Hematopoietic multipotent progenitor cell treated with erythropoietin and hydrocortisone succinate and interleukin-3 and kit ligand, for 8 days (in vitro differentiated cells): Measurements from ENCODE around the gene HMX3.
A peak's percentile ranks its signal among the peaks of the same experiment; 100 is the strongest.

Experiments
- DNase-seq: peaks from one replicate; pipeline ENCODE4 v3.0.0-alpha.2; 2015

HMX3 gene

DNA sequence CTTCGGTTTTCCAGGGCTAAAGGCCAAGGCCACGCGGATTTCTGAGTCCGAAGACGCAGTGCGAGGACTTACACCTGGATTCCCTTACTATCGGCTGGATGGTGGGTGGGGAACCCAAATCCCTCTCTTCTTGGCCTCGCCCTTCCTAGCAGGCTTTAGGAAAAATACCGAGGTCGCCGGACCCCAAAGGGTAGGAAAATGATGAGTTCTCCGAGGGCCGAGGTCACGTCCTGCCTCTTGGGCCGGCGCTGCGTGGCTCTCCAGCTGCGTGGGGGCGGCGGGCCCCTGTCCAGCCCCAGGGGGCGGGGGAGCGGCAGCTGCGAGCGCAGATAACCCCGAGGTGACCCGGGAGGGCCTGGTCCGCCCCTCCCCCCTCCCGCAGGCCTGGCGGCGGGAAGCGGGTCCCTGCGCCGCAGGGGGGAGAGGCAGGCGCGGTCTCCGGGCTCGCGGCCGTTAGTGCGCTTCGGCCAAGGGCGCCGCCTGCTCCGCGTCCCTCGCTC lies 805 bp upstream of the HMX3 start:
- no peak for DNase-seq

DNA sequence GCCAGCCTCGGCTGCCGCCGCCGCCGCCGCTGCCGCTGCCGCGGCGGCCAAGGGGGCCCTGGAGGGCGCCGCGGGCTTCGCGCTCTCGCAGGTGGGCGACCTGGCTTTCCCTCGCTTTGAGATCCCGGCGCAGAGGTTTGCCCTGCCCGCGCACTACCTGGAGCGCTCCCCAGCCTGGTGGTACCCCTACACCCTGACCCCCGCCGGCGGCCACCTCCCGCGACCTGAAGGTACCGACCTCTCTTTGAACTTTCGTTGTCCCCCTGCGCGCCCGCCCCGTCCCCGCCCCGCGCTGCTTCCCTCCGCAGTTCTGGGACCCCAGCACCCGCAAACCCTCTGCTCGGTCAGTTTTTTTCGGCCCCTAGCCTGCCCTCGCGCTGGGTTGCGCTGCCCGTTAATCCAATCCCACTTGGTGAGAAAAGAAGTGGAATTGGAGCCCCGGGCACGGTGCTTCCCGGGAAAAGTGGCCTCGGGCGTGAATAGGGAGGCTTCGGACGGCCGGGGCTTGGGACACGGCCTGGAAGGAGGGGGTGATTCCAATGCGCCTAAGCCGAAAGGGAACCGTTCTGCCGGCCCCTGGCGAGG lies 543 bp downstream of the HMX3 start:
- no peak for DNase-seq

DNA sequence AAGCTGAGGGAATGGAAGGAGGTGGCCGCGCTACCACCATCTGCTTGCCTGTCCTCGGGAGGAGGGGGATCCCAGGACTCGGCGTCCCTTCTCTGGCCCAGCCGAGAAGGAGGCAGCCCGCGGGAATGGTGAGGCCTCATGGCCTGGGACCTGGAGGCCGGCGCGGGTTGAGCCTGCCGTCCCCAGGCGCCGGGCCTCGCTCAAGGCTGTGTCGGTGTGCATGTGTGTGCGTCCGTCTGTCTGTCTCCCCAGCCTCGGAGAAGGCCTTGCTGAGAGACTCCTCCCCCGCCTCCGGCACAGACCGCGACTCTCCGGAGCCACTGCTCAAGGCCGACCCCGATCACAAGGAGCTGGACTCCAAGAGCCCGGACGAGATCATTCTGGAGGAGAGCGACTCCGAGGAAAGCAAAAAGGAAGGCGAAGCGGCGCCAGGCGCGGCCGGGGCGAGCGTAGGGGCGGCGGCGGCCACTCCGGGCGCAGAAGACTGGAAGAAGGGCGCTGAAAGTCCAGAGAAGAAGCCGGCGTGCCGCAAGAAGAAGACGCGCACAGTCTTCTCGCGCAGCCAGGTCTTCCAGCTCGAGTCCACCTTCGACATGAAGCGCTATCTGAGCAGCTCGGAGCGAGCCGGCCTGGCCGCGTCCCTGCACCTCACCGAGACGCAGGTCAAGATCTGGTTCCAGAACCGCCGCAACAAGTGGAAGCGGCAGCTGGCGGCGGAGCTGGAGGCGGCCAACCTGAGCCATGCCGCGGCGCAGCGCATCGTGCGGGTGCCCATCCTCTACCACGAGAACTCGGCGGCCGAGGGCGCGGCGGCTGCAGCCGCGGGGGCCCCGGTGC lies 1.3 kb downstream of the HMX3 start:
- DNase-seq = no peak

DNA sequence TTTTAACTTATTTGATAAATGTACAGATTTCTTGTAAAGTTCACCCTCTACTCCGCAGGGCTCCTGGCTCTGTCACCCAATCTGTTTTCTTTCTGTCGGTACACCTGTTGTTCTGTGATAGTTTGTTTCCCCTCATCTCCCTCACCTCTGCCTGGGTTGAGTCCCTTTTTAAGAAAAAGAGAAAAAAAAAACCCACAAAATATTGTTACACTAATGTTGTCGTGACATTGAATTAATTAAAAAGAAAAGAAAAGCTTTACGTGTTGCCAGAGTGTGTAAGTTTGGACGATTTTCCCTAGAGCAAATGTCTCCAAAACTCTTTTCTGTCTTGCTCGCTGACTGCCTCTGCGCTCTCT lies 3.4 kb downstream of the HMX3 start:
- no peak for DNase-seq

DNA sequence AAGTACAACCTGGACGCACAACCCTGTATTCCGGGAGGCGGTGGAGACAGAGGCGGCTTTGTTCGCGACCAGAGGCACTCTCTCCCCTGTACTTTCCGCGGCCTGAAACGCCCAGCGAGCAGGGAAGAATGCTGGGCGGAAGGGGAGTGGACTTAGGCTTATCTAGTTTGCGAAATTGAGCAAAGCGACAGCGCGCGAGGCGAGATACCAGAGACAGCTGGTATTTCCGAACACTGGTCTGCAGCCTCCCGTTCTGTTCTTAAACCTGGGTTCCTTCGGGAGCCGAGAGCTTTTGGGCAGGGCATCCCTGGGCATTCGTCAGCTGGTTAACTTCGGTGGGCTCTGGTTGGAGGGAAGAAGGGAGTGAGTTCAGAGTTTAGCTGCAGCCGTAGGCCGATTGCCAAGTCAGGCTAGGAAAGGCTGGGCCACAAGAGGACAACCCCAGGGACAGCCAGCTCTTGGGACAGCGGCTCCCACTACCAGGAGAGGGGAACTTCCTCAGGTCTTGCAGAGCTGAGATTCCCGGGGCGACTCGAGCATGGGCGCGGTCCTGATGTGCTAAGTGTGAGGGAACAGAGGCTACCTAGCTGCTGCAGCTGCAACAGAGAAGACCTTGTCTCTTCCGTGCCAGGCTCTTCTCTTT lies 3.9 kb downstream of the HMX3 start:
- peak; percentile 69 for DNase-seq

DNA sequence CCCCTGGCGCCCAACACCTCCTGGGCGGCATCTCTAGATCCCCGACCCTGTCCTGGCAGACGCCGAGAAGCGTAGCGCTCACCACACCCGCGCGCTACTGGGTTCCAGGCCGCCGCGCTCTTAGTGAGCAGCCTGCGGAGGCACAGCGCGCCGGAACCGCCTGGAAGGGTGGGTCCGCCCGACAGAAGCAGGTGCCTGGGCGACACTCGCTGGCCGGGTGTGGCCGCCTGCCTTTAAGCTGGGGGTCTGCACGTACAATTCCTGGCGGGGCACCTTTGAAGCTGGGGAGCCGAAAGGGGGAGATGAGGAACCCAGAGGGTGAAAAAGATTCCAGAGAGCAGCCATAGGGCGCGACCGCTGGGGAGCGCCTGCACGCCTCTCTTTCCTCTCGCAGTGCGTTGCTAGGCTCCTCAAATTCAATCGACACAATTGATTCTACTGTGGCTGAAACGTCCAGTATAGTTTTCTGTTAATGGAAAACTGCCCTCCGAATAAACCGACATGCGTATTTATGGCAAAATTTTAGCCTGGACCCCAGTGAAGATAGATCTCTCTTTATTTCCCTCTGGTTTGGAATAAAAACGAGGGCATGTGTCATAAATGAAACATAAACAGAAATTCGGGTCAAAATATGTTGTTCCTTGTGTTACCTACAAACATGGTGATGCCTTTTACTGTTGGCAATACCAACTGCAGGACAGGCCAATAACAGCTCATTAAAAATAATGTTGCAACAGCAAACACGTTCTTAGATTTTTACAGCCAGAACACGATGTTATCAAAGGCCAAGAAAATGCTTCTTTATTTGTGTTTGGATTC lies 4.6 kb downstream of the HMX3 start:
- no peak for DNase-seq

DNA sequence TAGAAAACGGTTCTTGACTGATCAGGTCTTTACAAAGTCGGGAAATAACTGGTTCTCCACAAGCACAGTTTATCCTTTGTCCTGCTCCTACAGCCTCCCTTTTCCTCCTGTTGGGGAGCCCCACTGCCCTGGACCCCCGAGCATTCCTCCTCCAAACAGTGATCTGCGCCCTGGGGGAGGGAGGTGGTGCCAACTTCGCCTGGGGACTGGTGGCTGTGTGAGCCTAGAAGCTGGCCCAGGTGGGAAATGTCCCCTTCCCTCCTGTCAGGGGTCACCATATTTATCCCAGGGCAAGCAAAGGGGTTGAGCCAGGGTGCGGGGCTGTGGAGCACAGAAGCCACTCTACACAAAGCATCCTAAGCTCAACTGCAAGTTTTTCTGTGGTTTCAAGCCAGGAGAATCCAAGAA lies 5.2 kb downstream of the HMX3 start:
- DNase-seq = no peak

DNA sequence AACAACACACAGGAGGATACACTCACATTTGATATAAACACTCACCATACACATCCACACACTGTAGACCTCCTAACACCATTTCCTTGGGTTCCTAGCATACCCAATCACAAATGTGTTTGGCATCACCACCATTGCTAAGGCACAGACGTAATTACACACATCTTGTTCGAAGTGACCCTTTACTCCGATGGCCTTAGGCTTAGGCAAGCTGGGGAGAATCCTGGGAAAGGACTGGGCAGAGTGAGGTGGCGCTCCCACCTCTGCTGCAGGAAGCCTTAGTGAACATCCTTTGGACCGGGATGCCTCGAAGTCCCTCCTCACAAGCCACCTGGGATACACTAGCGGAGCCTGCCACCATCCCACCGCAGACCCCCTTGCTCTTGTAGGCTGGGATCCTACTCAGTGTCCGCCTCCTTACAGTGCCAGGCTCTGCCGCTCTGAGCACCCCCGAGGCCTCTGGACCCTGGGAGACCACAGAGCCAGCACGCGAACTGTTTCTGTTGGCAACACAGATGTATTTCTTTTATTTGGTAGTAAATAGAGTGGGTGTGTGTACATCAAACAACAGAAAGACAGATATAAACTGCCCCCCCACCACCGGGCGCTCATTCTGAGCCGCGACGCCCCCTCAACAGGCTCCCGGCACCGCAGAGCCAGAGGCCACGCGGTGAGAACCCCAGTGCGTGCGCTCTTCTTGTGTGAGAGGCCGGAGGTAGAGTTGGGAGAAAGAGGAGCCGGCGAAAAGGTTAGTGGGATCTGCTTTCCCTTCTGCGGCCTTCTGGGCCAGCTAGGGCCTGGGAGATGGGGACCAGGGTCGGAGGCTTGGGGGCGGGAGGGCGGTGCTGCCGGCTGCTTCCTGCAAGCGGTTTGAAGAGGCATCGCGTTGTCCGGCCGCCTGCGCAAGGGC lies 6.3 kb downstream of the HMX3 start:
- no peak for DNase-seq

DNA sequence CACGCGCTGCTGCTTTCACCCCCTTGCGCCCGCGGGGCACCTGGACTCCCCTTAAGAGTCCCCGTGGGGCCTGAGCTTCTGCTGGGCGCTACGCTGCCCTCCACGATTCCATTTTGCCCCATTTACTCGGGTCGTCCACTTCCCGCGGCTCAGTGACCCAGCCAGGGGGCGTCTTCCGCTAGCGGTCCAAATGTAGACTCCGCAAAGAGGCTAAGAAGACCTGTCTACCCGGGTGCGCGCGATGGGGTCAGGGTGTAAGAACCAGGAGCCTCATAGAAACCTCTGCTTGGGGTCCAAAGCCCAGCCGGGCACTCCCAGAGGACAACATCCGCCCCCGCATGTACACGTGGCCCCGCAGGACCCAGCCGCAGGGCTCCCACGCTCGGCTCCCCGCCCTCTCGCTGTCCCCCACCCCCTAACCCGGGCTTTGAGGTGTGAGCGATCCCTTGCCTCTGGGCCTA lies 7.0 kb downstream of the HMX3 start:
- DNase-seq = no peak

DNA sequence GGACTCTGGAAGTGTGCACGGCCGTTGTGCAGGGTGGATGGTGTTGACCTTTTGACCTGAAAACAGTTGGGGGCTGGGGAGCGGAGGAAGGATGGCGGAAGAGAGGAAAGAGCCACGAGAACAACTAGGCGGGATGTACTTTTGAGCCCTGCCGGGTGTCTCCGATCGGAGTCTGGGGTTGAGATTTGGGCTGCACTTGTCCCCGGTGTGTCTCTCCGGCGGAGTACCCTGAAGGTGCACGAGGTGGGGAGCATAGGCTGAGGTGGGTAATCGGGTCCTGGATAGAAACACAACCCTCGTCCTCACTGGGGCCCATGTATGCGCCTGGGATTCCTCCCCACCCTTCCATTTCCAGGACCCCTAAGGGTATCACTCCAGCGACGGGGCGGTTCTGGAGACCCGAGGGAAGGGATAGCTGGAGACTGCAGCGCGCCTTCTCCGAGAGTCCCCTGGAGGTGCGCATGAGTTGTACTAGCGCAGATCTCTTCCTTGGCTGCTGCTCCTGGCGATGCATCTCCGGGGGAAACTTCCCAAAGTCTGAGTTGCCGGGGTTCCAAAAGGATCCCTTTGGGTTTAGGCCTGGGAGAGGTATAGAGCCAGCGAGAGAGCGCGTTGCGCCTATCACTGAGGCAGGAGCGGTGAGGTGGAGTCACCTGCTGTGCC lies 7.5 kb downstream of the HMX3 start:
- DNase-seq = no peak

DNA sequence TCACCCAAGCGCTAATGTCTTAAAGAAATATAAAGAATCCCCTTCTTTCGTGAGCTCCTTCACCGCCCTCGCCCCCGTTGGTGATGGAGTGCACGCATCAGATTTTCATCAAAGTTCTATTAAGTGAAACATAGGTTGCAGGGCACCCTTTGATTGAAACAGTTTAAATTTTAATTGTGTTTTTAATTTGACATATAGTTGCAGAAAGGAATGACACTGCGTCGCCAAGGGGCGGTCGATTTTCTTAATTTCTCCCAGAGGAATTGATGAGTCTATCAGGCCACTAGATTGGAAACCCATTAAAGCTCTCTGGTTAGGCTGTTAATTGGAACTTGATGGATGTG lies 8.0 kb downstream of the HMX3 start:
- DNase-seq = no peak

DNA sequence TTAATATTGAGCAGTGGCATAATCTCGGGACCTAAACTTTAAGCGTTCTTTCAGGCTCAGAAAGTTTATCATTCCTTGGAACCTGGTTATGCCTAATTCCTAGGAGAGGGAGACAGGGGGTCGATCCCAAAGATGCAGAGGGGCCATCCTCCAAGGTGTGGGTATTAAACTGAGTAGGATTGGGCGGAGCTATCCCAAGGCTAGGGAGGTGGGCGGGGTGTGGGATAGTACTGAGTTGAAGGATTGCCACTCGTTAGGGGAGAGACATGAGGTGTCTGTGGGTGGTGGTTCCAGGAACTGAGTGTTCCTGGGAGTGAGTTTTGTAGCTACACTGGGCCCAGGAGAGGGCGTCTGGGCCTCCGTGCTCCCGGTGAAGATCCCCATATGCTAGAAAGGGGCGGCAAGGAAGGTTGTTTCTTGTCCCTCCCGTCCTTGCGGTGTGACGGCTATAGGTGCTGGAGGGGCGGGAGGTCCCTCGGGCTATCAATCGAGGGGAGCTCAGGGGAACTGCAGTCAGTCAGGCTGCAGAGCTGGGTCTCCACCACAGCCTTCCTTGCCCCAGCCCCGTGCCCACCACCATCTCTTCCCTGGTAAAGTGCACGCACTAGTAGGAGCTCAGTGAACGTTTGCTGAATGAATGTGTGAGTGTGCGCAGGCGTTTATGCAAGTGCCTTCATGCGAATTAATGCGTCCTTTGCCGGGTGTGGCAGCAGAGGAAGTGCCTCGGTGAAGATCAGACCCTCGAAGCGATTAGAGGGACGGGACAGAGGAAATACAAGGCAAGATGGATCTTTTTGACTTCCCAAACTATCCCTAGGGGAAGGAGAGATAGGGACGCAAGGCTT lies 9.1 kb downstream of the HMX3 start:
- DNase-seq = no peak

DNA sequence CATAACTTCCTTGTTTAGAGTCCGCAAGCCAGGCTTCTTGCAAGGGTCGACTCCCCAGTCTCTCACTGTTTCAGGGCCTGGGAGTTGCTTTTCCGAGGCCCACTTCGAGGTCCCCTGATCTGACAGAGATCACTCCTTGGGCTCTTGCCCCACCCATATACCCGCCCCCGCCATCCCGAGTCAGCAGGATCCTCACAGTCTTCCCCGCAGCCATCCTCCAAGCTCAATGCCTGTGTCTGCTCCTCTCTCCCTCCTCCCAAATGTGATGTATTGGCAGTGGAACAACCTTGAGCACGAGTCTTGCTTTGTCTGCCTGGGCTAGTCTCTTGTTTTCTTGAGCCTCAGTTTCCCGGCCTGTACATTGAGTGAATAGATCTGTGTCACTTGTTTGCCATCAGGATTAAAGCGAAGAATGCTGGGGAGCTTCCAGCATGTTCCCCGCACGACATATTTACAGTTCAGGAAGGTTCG lies 9.8 kb downstream of the HMX3 start:
- no peak for DNase-seq

DNA sequence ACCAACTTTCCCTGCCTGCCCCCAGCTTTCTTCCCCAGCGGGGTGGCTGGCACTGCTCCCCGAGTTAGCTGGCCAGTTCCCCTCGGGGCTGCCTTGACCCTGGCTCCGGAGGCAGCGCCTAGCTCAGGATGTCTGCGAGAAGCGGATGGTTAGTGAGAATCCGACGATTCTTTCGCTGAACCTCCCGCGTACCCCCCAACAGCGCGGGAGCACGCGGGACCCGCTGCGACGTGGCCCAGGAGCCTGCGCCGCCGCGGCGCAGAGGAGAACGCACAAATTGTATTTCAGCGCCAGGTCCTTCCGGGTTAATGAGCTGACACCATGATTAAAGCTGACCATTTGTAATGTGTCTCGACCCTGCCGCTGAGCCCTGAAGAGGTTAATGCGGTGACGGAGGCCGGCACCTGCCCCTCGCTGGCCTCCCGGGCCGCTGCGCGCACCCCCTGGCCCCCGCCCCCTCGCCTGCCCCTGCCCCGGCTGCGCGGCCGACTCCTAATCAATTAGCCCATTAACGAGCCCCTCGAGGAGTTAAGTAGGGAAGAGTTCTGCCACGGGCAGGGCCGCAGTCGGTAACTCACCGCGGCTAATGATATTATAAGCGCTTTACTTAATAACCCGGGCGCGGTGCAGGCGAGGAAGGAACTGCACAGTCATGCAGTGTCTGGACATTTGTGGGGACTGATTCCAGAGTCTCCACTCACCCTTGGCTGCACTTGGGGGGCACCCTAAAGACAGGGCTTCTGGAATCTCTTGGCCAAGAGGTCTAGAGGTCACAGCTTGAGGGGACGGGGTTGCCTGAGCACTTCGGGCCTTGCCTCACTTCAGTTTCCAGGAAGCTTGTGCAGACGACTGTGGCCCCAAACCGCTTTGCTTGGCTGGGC lies 10.5 kb downstream of the HMX3 start:
- no peak for DNase-seq

DNA sequence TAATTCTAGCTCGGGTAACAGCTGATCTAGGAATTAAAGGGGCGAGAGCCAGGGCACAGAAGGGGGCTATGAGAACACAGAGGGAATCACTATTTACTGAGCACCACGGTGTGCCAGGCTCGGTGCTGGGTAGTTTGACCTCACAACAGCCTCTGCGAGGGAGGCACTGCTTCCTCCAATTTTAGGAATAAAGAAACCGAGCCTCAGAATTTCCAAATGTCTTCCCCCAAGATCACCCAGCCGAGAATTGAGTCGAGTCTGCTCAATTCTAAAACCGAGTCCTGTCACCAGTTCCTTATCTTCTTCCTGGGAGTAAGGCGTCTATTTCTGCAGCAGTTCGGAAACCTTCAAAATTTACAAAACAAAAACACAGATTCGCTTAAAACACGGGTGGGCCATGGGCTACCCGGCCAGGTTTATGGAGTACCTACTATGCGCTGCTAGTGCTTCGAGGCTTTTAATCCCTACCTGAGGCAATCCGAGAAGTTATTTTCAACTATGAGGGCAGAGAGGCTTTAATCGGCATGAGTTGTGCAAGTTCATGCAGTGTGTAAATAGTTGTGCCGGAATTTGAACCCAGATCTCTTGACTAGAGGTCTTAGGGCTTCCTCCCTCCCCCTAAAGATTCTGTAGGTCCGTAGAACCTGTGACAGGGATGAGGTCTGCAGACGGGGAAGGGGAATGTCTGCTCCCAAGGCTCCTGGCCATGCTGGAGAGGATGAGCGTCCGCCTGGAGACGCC lies 11.3 kb downstream of the HMX3 start:
- no peak for DNase-seq

DNA sequence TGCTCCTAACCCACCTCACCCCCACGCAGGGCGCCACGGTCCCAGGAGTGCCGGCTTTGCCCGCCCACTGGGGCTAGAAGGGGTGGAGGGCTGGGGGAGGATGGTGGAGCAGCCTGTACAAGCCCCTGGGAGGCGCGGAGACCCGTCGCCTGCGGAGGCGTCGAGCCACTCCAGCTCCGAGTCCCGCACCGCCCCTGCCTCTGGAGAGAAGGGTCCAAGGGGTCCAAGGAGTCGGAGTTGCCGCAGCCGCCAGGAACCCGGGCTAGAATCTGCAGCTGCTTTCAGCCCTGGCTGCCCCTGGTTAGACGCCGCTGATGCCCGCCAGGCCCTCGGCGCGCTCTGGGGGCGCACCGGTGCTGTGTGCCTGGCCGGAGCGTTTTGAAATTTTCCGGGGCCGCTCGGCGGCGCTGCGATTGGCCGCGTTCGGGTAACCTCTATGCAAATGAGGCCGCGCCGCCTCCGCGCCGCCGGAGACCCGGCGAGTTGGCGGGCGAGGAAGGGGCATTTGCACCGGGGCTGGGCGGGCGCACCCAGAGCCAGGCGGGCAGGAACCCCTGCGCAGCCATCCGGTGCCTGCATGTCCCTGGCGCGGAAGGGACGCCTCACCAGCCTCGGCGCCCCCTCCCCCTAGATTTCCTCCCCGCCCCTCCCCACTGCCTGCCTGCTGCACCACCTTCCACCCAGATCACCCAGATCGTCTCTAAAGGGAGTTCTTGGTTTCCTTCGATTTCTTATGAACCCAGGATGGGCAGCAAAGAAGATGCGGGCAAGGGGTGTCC lies 12.1 kb downstream of the HMX3 start, which contains the start of gene HMX2:
Gene HMX2, plus strand, starts transcription at position 502 of the 779 bp plus-strand sequence. Its CDS starts 243 bp downstream, at position 745.
- no peak for DNase-seq

DNA sequence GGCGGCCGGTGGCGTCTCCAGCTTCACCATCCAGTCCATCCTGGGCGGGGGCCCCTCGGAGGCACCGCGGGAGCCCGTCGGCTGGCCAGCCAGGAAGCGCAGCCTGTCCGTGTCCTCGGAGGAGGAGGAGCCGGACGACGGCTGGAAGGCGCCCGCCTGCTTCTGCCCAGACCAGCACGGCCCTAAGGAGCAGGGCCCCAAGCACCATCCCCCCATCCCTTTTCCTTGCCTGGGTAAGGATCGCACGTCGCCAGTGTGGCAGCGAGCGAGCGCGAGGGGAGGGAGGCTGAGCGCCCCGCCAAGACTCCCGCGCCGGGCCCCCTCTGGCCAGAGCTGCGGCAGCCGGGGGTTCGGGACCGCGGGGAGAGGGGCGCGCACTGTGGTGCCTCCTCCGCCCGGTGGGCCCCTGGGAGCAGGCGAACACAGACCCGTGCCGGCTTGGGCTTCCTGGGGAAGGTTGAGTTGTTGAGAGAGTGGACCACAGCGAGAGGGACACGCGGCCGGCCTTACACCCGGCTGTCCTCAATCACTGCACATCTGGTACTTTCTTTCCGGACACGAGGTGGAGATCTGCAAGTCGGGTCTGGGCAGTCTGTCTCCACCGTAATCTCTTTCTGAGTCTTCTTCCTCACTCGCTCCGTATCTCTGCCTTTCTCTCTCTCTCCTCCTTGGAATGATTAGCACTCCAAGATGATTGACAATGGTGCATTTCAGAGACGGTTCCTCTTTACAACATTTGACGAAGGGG lies 12.8 kb downstream of the HMX3 start:
- no peak for DNase-seq
